NCI-H510A treated with DMSO at 0.1 percent for 48 hours (cell line): ENCODE measurements around the gene IQSEC3.
A peak's percentile ranks its signal among the peaks of the same experiment; 100 is the strongest.
"Not testable (repeated sequence)": the region's sequence is repeated elsewhere in the genome, so short reads cannot be mapped to it uniquely, and the experiment has no call there.

ENCODE experiments used
- DNase-seq: peaks from one replicate; lab custom pipeline; 2025; lab: John Stamatoyannopoulos, UW

The IQSEC3 gene

GRCh38 chr12:111699-112493 lies 45.3 kb downstream of the IQSEC3 start:
- DNase-seq: no peak

DNA sequence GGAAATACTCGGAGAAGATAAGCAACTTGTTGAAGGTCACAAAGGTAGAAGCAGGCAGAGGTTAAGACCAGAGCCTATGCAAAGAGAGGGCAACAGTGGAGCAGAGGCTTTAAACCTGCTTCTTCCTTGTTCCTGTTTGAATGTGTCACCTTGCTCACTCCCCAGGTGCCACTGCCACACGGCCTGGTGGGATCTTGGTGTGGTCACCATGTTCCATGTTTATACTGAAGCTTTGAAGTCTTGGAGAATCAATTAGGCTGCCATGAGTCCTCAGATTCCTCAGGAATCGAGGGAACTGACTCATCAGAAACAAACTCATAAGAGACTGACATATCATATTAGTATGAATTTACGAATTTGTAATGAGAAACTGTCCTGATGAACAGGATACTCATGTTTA lies 46.8 kb downstream of the IQSEC3 start:
- DNase-seq: no peak

GRCh38 chr12:114626-115211 lies 48.2 kb downstream of the IQSEC3 start:
- DNase-seq: no peak

DNA sequence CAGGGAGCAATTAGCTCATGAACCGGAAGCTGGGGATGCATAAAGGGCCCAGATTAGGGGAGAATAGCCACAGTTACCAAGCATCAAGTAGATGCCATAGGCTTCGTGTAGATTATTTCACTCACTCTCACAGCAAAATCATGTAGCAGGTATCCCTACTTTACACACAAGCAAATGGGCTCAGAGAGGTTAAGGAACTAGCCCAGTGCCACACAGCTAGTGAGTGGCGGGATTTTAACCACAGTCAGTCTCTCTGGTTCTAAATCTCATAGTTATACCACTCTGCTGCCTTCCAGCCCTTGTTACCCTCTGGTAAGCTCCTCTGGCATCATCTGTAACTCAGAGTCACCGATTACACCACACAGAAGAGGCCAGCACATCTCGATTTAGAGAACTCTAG lies 49.0 kb downstream of the IQSEC3 start:
- no peak for DNase-seq

GRCh38 chr12:115960-116915 lies 49.7 kb downstream of the IQSEC3 start:
- no peak for DNase-seq

GRCh38 chr12:117311-117710 lies 50.7 kb downstream of the IQSEC3 start:
- no peak for DNase-seq

DNA sequence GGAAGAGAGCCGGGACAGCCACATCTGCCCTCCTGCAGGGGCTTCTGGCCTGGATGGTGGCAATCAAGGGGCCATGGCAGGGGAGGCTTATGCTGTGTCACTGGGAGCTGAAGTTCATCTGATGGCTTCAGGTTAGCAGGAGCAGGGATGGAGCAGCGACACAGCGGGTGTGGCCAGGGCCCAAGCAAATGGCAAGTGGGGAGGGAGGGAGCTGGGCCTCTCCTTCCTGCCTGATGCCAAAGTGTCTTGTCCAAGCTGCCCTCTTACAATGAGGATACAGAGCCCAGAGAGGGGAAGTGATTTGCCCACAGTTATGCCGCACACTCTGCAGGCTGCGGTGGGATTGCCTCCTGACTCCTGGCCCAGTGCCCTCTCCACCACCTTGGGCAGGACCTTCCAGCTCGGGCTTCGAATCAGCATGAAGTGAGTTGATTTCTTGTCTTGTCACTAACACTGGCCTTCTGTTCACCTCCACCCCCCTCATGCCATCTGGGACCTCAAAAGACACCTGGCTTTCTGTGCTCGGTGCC lies 51.3 kb downstream of the IQSEC3 start:
- no peak for DNase-seq

DNA sequence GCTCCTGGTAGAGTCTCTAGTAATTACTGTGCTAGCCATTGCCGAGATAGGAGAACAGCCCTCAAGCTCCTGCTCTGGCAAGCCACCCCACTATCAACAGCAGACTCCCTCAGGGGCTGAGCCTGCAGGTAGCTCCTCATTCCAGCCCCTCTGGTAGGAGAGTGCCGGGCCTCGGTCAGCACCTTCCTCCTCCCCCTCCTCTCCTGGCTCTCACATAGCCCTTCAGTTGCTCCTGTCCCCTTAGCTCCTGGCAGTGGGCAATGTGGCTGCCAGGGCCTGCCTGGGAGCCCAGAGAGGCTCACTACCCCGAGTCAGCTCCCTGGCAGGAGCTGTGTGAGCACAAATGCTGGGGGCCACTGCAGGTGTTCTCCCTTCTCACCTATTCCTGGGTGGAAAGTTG lies 52.0 kb downstream of the IQSEC3 start:
- no peak for DNase-seq

GRCh38 chr12:120951-121350 lies 54.4 kb downstream of the IQSEC3 start:
- no peak for DNase-seq

DNA sequence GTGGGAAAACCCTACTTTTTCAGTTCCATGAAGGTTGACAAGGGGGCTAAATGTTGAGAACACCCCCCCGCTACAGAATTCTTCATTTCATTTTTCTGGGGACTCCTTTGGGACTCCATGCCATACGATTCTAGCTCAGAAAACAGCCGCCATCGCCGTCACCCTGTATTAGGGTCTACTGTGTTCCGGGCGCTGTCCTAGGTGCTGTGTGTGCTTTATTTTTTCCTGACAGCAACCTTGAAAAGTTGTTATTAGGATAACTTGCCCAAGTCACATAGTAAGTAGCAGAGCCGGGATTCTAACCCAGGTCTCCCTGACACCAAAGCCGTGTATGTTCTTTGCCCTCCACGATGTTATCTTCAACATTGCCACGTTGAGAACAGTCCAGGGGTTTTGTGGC lies 55.1 kb downstream of the IQSEC3 start:
- DNase-seq: no peak

DNA sequence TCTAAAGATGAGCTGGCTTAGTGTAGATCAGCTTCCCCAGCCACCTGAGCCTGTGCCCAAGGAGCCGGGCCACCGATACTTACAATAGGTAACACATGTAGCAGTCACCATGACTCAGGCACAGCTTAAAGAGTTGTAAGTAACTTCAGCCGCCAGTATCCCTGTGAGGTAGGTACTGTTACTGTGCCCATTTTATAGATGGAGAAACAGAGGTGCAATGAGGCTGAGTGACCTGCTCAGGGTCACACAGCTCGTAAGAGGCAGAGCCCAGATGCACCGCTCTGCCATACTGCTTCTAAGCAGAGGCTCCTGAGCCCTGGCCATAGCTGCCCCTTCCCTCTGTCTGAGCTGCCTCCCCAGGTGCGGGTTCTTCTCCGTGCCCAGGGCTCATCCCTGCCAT lies 58.5 kb downstream of the IQSEC3 start:
- DNase-seq: no peak

DNA sequence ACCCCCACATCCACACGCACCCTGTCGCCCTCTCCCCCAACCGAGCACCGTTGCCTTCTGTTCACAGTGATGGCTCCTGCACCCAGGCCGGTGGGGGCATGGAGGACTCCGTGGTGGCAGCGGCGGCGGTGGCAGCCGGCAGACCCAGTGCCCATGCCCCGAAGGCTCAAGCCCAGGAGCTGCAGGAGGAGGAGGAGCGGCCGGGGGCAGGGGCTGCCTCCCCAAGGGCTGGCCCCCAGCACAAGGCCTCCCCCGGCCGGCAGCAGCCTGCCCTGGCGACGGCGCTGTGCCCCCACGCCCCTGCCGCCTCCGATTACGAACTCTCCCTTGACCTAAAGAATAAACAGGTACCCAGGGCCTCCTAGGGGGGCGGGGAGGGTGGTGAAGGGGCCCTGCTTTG lies 59.0 kb downstream of the IQSEC3 start:
- DNase-seq: no peak

DNA sequence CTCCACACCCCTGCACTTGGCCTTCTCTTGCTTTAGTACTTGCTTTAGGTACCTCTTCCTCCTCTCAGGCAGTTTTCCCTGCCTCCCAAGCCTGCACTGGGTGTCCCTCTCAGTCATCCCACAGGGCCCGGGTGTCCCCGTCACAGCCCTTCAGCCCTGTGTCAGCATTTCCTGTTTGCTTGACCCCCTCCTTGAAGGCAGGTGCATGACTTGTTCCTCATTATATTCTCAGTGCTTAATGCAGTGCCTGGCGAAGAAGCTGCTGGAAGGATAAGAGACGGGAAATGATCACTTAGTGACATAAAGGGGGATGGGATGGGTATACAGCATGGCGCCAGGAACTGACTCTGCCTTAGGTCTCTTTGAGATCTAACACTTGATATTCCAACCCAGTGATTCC lies 61.5 kb downstream of the IQSEC3 start:
- peak; percentile 65 for DNase-seq

DNA sequence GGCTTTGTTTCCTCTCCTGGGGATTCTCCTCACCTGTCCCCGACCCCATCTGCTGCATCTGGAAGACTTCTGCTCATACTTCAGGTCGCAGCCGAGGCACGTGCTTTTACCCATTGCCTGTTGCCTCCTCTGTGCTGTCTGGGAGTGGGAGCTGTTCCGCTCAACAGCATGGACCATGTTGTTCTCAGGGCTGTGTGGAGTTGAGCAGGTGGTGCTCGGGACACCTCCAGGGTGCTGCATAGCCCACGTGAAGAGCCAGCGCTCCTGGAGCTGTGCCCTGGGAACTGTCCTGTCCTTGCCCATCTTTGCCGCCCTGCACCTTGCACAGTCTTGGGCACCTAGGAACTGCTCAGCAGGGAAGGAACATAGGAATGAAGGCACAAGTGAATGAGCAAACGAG lies 62.4 kb downstream of the IQSEC3 start:
- no peak for DNase-seq

GRCh38 chr12:130519-130918 lies 64.0 kb downstream of the IQSEC3 start:
- DNase-seq: no peak

DNA sequence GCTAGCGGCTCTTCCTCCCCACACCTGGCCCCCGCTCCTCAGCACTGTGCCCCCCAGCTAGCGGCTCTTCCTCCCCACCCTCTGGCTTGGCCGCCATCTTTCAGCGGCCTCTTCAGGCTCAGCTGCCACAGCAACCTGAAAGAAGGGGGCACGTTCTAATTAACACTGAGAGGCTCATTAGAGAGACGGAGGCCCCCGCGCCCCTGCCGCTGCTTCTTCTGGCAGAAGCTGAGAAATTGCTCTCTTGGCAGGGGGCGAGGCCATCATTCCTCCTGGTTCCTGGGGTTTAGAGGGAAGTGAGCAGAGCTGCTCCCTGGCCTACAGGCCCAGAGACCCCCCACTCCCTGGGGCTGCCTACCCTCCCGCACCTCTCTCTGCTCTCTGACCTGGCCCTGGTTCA lies 64.4 kb downstream of the IQSEC3 start:
- DNase-seq: no peak

- no peak for DNase-seq
Observed at GRCh38 chr12:131732-132495, 65.3 kb downstream of the IQSEC3 start.

- not testable (repeated sequence) for DNase-seq
Observed at GRCh38 chr12:133616-134232, 67.2 kb downstream of the IQSEC3 start.

- DNase-seq: no peak
Observed at GRCh38 chr12:135138-135537, 68.6 kb downstream of the IQSEC3 start.

- no peak for DNase-seq
Observed at GRCh38 chr12:138171-138897, 71.8 kb downstream of the IQSEC3 start.
